ENCODE measurements around the gene PRG3. TPM values are rescaled to one million over a fixed set of nuclear protein-coding genes. Genes with fewer than 3 reads are reported as not detected.

The PRG3 gene
- total RNA-seq, 1 donor from 2014 or later = not detected

GRCh38 chr11:57378186-57378585, 2.8 kb downstream of the PRG3 start:
- Histone ChIP-seq H3K27me3 (no peaks in the 10 kb centered on the region), H3K9me3 (no peaks in the 10 kb centered on the region), H3K4me3 (no peak overlapping the region), H3K36me3 (no peaks in the 10 kb centered on the region), H3K4me1 (no peaks in the 10 kb centered on the region), H3K27ac (no peak overlapping the region)
- TF ChIP-seq, protein P1, sequence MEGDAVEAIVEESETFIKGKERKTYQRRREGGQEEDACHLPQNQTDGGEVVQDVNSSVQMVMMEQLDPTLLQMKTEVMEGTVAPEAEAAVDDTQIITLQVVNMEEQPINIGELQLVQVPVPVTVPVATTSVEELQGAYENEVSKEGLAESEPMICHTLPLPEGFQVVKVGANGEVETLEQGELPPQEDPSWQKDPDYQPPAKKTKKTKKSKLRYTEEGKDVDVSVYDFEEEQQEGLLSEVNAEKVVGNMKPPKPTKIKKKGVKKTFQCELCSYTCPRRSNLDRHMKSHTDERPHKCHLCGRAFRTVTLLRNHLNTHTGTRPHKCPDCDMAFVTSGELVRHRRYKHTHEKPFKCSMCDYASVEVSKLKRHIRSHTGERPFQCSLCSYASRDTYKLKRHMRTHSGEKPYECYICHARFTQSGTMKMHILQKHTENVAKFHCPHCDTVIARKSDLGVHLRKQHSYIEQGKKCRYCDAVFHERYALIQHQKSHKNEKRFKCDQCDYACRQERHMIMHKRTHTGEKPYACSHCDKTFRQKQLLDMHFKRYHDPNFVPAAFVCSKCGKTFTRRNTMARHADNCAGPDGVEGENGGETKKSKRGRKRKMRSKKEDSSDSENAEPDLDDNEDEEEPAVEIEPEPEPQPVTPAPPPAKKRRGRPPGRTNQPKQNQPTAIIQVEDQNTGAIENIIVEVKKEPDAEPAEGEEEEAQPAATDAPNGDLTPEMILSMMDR (IDR thresholded peaks at IDR 0.05) = no peak
- no peak for ATAC-seq
- intact Hi-C loops (cut with DNase I) = no loop called here
- no peak for DNase-seq

DNA sequence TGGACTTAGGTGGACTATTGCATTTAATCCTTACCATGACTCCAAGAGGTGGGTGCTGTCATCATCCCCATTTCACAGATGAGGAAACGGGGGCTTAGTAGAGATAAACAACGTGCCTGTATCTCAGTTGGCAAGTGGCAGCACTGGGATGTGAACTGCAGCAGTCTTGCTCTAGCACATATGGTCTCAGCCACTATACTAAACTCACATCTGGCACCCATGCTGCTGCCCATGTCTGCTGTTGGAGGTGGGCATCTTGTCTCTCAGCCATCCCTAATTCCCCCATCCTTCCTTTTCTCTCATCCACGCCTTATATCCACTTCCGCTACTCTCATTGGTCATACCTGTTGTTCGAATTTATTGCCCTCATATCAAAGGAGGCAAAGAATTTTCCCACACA, 3.8 kb downstream of the PRG3 start:
- H3K27ac ChIP-seq = no peak overlapping the region
- H3K36me3 ChIP-seq = no peaks in the 10 kb centered on the region
- TF ChIP-seq, protein P1 (IDR thresholded peaks at IDR 0.05) = no peak
- no peaks in the 10 kb centered on the region for H3K4me1 ChIP-seq
- DNase-seq = no peak
- H3K4me3 ChIP-seq = no peak overlapping the region
- no peaks in the 10 kb centered on the region for H3K27me3 ChIP-seq
- no peaks in the 10 kb centered on the region for H3K9me3 ChIP-seq
- ATAC-seq = no peak
- intact Hi-C loops (cut with DNase I) = no loop called here

DNA sequence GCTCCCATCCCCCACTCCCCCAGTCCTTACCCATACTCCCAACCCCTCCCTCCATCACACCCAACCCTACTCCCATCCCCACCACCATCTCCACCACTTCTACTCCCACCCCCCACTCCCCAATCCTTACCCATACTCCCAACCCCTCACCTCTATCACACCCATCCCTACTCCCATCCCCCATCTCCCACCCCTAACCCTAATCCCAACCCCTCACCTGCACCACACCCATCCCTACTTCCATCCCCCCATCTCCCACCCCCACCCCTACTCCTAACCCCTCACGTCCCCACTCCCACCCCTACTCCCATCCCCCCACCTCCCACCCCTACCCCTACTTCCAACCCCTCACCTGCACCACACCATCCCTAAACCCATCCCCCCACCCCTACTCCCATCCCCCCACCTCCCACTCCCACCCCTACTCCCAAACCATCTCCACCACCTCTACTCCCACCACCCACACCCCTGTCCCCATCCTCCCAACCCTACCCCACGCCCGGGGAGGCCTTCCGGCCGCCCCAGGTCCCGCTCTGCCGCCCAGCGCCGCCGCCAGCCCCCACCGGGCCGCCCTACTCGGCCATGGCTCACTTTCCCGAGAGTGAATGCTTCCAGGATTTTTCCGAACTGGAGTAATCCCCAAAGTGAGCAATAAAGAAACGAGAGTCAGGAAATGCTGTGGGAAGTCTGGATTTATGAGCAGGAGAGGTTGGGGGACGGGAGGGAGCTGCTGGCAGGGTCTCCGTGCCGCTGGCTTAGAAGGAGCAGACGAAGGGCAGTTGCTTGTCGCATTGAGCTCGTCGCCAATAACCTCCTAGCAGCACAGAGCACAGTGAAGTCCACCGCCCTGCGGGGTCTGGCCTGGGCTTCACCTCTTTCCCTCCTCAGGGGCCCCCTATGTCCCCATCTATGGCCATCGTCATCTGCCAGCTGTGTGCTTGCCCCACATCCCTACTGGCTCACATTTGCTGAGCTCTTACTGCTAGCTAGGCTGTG, 4.6 kb downstream of the PRG3 start:
- no peaks in the 10 kb centered on the region for H3K4me1 ChIP-seq
- intact Hi-C loops (cut with DNase I) = no loop called here
- no peaks in the 10 kb centered on the region for H3K27me3 ChIP-seq
- TF ChIP-seq, protein P1 (IDR thresholded peaks at IDR 0.05) = no peak
- no peaks in the 10 kb centered on the region for H3K36me3 ChIP-seq
- no peak overlapping the region for H3K4me3 ChIP-seq
- H3K27ac ChIP-seq = no peak overlapping the region
- no peak for ATAC-seq
- no peaks in the 10 kb centered on the region for H3K9me3 ChIP-seq
- DNase-seq = no peak

- ATAC-seq (no peak), DNase-seq (no peak)
- intact Hi-C loops (cut with DNase I) = no loop called here
- TF ChIP-seq, protein P1 (IDR thresholded peaks at IDR 0.05) = no peak
- Histone ChIP-seq H3K4me1 (no peaks in the 10 kb centered on the region), H3K4me3 (no peak overlapping the region), H3K36me3 (no peaks in the 10 kb centered on the region), H3K27me3 (no peaks in the 10 kb centered on the region), H3K9me3 (no peaks in the 10 kb centered on the region), H3K27ac (no peak overlapping the region)
Observed at GRCh38 chr11:57375490-57375889, 5.5 kb downstream of the PRG3 start.

DNA sequence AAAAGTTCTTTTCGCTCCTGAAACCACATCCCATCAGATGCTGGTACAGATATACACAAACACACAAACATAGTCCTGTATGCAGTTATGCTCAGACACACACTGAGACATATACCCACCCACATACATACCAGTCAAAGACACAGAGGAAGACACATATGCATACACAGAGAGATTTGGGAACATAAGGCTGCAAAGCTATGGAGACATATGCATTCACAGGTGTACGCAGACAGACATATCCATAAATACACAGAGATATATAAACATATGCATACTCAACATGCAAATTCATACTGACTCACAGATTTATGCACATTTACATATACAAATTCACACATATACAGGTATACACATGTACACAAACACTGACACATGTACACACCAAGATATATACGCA, 6.0 kb downstream of the PRG3 start:
- TF ChIP-seq, protein P1 (IDR thresholded peaks at IDR 0.05) = no peak
- intact Hi-C loops (cut with DNase I) = no loop called here
- no peak for DNase-seq

More for the DNA sequence above, 6.0 kb downstream of the PRG3 start:
- ATAC-seq = no peak
- Histone ChIP-seq H3K27ac (no peak overlapping the region), H3K4me3 (no peak overlapping the region), H3K9me3 (no peaks in the 10 kb centered on the region), H3K4me1 (no peaks in the 10 kb centered on the region), H3K36me3 (no peaks in the 10 kb centered on the region), H3K27me3 (no peaks in the 10 kb centered on the region)

Measured in upper lobe of right lung (tissue), 1 donor.